ENCODE data around the gene GCN1.

GCN1 gene

GRCh38 chr12:120116792-120117651, 77.5 kb downstream of the GCN1 start:
- DNase-seq (ENCODE audit: low spot score) = peak; percentile 94

DNA sequence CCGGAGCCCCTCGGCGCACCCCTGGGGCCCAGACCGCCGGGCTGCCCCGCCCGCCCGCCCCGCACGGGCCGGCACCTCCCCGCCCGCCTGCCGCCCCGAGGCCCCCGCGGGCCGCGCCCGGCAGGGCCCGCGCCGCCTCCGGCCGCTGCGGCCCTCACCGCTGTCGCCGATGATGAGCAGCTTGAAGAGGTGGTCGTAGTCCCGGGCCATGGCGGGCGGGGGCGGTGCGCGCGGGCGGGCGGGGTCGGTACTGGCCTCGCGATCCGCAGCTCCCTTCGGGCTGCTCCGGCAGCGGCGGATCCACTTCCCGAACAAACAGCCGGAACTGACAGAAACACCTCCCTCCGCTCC, 78.1 kb downstream of the GCN1 start, which contains the start of gene RAB35:
TSS of gene RAB35 (minus strand) at position 313 of the 351 bp plus-strand sequence. CDS start at position 210, 103 bp downstream.
- no peak for DNase-seq (ENCODE audit: low spot score)

- DNase-seq (ENCODE audit: low spot score) = peak; percentile 22
Measured at GRCh38 chr12:120115692-120116440, 78.6 kb downstream of the GCN1 start.

GRCh38 chr12:120115066-120115465, 79.4 kb downstream of the GCN1 start:
- DNase-seq (ENCODE audit: low spot score) = no peak

- DNase-seq (ENCODE audit: low spot score) = no peak
Measured at GRCh38 chr12:120110550-120111501, 83.7 kb downstream of the GCN1 start.

DNA sequence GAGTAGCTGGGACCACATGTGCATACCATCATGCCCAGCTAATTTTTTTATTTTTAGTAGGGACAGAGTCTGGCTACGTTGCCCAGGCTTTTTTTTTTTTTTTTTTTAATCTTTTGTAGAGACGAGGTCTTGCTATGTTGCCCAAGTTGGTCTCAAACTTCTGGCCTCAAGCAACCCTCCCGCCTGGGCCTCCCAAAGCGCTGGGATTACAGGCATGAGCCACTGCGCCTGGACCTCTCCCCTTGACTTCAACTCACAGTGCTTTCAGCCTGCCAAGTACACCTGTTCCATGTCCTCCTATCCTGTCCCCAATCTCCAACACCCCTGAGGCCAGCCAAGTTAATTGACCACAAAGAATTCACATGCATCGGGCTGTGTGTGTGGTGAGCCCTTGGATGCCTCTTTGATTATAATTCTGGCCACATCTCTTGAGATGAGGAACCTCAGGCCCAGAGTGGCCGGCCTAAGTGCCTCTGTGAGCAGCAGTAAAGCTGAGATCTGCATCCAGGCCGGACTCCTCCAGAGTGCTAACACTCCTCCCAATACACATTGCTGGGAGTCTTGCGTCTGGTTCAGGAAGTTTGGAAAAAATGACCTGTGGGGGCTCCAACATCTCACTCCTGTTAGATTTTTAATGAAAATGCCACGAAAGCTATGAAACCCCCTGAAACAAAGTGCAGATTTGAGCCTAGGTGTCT, 84.8 kb downstream of the GCN1 start:
- no peak for DNase-seq (ENCODE audit: low spot score)

DNA sequence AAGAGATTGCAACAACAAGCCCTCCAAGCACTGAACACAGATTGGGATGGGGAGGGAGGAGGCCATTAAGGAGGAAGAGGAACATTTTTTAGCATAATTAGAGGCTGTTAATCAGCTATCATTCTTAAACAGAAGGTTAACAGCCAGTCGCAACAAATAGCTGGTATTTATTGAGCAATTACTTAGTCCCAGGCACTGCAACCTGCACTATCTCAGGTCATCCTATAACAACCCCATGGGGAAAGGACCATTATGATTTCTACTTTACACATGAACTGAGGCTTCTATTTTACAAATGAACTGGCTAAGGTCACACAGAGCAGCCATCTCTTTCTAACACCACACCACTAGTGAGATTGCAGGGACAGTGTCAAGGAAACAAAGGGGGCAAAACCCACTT, 88.4 kb downstream of the GCN1 start:
- no peak for DNase-seq (ENCODE audit: low spot score)

DNA sequence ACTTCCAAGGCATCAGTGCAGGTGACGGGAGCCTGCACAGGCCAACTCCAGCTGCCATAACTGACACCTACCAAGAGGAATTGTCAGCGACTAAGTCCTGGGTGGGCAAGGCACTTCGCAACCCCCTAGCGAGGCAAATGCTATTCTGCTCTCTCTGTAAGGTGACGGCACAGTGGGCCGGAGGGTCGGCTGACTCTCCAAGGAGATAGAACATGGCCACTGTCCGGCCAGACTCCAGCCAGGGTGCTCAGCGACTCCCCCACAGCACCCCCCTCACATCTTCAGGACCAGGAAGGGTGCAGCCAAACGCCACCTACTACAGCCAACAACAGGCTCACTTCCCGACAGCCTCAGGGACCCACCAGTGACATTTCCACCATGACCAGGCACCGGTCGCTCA, 91.1 kb downstream of the GCN1 start:
- no peak for DNase-seq (ENCODE audit: low spot score)

- DNase-seq (ENCODE audit: low spot score) = no peak
Measured at GRCh38 chr12:120103044-120103338, 91.5 kb downstream of the GCN1 start.

- DNase-seq (ENCODE audit: low spot score) = no peak
Measured at GRCh38 chr12:120102189-120103043, 92.1 kb downstream of the GCN1 start.

DNA sequence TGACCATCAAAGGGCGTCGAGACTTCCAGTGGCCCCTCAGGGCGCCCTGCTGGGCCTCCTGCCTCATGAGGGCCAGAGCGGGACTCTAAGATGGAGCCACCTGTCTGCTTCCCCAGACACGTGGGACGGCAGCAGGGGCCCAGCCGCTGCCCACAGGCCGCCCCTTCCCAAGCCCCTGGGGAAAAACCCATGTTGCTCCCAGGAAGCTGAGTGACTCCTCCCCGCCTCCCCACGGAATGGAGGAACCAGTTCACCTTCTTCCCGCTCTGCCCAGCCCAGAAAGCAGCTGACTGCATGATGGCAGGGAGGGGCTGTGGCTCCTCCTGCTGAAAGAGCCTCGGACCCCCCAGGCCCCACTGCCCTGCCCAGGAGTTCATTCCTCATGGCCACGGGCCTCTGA, 92.9 kb downstream of the GCN1 start:
- DNase-seq (ENCODE audit: low spot score) = no peak

- no peak for DNase-seq (ENCODE audit: low spot score)
Measured at GRCh38 chr12:120101182-120101581, 93.3 kb downstream of the GCN1 start.

DNA sequence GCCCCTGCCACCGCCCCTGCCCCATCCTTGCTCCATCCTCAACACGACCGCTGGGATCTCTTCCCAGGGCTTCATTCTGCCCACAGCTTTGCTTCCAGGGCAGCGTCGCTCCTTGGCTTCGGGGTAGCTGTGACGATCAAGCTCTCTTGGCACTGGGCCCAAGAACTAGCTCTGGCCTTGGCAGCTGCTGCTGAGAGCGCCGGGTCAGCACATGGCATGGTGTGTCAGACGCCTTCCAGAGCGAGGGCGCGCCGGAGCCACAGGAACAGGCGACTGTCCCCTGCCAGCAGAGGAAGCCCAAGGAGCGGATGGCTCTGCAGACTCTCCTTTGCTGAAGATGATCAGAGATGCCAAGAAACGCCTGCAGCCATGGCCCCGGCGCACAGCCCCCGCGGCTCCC, 93.9 kb downstream of the GCN1 start:
- no peak for DNase-seq (ENCODE audit: low spot score)

- no peak for DNase-seq (ENCODE audit: low spot score)
Measured at GRCh38 chr12:120099738-120100137, 94.8 kb downstream of the GCN1 start.

GRCh38 chr12:120098756-120099470, 95.6 kb downstream of the GCN1 start:
- no peak for DNase-seq (ENCODE audit: low spot score)

DNA sequence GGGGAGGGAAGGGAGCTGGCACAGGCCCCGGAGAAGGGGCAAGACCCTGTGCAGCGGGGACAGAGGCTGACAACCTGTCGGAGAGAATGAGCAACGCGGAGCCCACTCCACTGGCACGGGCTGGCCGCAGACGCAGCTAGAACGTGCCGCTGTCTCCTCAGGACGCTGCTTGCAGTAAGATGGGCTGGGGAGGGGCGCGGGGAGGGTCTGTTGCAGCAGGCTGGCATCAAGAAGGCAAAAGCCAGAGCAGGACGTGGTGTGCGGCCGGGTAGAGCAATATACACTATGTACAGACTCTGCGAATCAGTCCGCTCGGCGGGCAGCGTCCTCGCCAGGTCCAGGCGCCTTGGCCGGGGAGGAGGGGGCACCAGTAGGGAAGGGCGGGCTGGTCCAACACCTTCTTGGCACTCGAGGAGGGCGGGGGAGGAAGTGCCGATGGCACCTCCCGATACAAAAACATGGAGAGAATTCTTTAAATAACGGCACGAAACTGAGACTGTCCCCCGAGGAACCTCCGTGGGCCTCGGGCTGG, 97.8 kb downstream of the GCN1 start:
- no peak for DNase-seq (ENCODE audit: low spot score)

DNA sequence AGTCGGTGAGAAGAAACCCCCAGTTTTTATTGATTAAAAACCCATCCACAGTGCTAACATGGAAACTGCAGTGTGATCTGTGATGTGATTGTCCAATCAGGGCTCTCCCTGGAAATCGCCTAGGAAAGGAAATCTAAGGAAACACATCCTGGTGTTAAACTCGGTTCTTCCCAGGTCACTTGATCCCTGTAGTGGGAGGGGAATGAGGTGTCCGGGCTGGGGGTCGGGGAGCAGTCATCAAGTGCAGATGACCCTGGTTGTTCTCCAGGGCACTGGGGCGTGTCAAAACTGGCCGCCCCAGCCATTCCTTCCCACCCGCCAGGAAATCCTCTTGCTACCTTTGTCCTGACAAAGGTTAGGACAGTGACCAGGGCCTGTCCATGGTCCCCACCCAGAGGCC, 98.8 kb downstream of the GCN1 start:
- DNase-seq (ENCODE audit: low spot score) = no peak

- no peak for DNase-seq (ENCODE audit: low spot score)
Measured at GRCh38 chr12:120095331-120095730, 99.2 kb downstream of the GCN1 start.

DNA sequence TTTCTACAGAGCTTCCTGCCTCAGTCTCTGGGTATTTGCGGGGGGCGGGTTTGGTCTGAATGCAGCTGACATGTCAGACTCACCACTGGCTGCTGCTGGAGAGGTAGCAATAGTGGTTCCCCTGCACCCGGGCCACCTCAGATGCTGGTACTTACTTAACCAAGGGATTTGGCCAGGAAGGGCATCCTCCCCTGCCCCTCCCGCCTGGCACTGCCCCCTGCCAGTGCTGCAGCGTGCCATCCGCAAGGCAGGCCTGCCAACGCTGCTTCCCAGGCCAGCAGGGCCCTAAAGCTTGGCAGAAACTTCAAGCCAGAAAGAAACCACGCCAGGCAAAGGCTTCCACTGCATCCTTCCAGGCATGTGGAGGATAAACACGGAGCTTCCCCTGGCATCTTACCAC, 100.0 kb downstream of the GCN1 start:
- no peak for DNase-seq (ENCODE audit: low spot score)
